ENCODE data around the gene DLGAP1. TPM values are rescaled to one million over a fixed set of nuclear protein-coding genes. Genes with fewer than 3 reads are reported as not detected.
A peak's percentile ranks its signal among the peaks of the same experiment; 100 is the strongest.

The DLGAP1 gene
- total RNA-seq, 1 donor from 2014 or later = 18.5 TPM

- no peak overlapping the region for H3K27ac Mint-ChIP-seq
- H4K20me1 ChIP-seq (ENCODE audit: low read depth) = no peaks in the 10 kb centered on the region
- peaks cover 2% of the 10 kb centered on the region for H3K36me3 Mint-ChIP-seq
- no peak for DNase-seq (ENCODE audit: low spot score)
- H3K4me3 ChIP-seq = no peak overlapping the region
- H3K4me1 Mint-ChIP-seq = peaks cover 32% of the 10 kb centered on the region
- H3K4me1 ChIP-seq = peaks cover 29% of the 10 kb centered on the region
- H3K27me3 Mint-ChIP-seq (ENCODE audit: insufficient read depth, low read depth) = no peaks in the 10 kb centered on the region
- no peaks in the 10 kb centered on the region for H3K36me3 ChIP-seq
- H3K9ac ChIP-seq = no peak overlapping the region
- no peaks in the 10 kb centered on the region for H3K9me3 ChIP-seq (ENCODE audit: low read depth)
- H3K27me3 ChIP-seq = no peaks in the 10 kb centered on the region
- no peaks in the 10 kb centered on the region for H3K9me3 Mint-ChIP-seq
- H3K27ac ChIP-seq = no peak overlapping the region
- TF ChIP-seq EZH2 (IDR thresholded peaks at IDR 0.05) (no peak), EZH2phosphoT487 (IDR thresholded peaks at IDR 0.05) (no peak), CTCF (IDR thresholded peaks at IDR 0.05) (no peak)
- H2AFZ ChIP-seq (replicated peaks) = no peak overlapping the region
- H3F3A ChIP-seq (ENCODE audit: low read depth) = peaks cover 10% of the 10 kb centered on the region
- no peaks in the 10 kb centered on the region for H3K79me2 ChIP-seq (ENCODE audit: low read depth)
- H3K4me3 Mint-ChIP-seq = no peak overlapping the region
- H3K4me2 ChIP-seq = no peak overlapping the region
These were observed 737.6 kb downstream of the DLGAP1 start for GRCh38 chr18:3717376-3718025.

- H3K9ac ChIP-seq = no peak overlapping the region
- no peaks in the 10 kb centered on the region for H4K20me1 ChIP-seq (ENCODE audit: low read depth)
- Mint-ChIP-seq H3K27ac (no peak overlapping the region), H3K9me3 (no peaks in the 10 kb centered on the region), H3K27me3 (ENCODE audit: insufficient read depth, low read depth) (no peaks in the 10 kb centered on the region), H3K4me1 (peaks cover 30% of the 10 kb centered on the region), H3K4me3 (no peak overlapping the region), H3K36me3 (peaks cover 2% of the 10 kb centered on the region)
- no peaks in the 10 kb centered on the region for H3K9me3 ChIP-seq (ENCODE audit: low read depth)
- no peak overlapping the region for H3K27ac ChIP-seq
- peaks cover 10% of the 10 kb centered on the region for H3F3A ChIP-seq (ENCODE audit: low read depth)
- no peaks in the 10 kb centered on the region for H3K79me2 ChIP-seq (ENCODE audit: low read depth)
- no peak overlapping the region for H3K4me3 ChIP-seq
- peaks cover 22% of the 10 kb centered on the region for H3K4me1 ChIP-seq
- no peaks in the 10 kb centered on the region for H3K27me3 ChIP-seq
- no peak for DNase-seq (ENCODE audit: low spot score)
- H3K36me3 ChIP-seq = no peaks in the 10 kb centered on the region
- peak overlapping the region; percentile 55 for H3K4me2 ChIP-seq
- no peak for TF ChIP-seq EZH2phosphoT487 (IDR thresholded peaks at IDR 0.05)
- no peak for TF ChIP-seq EZH2 (IDR thresholded peaks at IDR 0.05)
- TF ChIP-seq CTCF (IDR thresholded peaks at IDR 0.05) = no peak
- H2AFZ ChIP-seq (replicated peaks) = no peak overlapping the region
These were observed 738.9 kb downstream of the DLGAP1 start for GRCh38 chr18:3716116-3716660.

GRCh38 chr18:3715231-3716080, 739.7 kb downstream of the DLGAP1 start:
- H3K36me3 Mint-ChIP-seq = peaks cover 3% of the 10 kb centered on the region
- no peaks in the 10 kb centered on the region for H3K36me3 ChIP-seq
- TF ChIP-seq CTCF (IDR thresholded peaks at IDR 0.05) (no peak), EZH2phosphoT487 (IDR thresholded peaks at IDR 0.05) (no peak), EZH2 (IDR thresholded peaks at IDR 0.05) (no peak)
- peak overlapping the region; percentile 63 for H3K27ac ChIP-seq
- no peaks in the 10 kb centered on the region for H3K27me3 Mint-ChIP-seq (ENCODE audit: insufficient read depth, low read depth)
- H3K9me3 Mint-ChIP-seq = no peaks in the 10 kb centered on the region
- H3F3A ChIP-seq (ENCODE audit: low read depth) = peaks cover 10% of the 10 kb centered on the region
- H3K4me1 ChIP-seq = peaks cover 18% of the 10 kb centered on the region
- H3K4me3 ChIP-seq = no peak overlapping the region
- H3K4me1 Mint-ChIP-seq = peaks cover 31% of the 10 kb centered on the region
- H3K4me3 Mint-ChIP-seq = no peak overlapping the region
- H2AFZ ChIP-seq (replicated peaks) = no peak overlapping the region
- H3K27ac Mint-ChIP-seq = peak overlapping the region; percentile 70
- no peaks in the 10 kb centered on the region for H3K79me2 ChIP-seq (ENCODE audit: low read depth)
- H3K9me3 ChIP-seq (ENCODE audit: low read depth) = no peaks in the 10 kb centered on the region
- no peaks in the 10 kb centered on the region for H3K27me3 ChIP-seq
- DNase-seq (ENCODE audit: low spot score) = peak; percentile 4
- no peak overlapping the region for H3K9ac ChIP-seq
- peak overlapping the region; percentile 55 for H3K4me2 ChIP-seq
- no peaks in the 10 kb centered on the region for H4K20me1 ChIP-seq (ENCODE audit: low read depth)
